Ovary (tissue), 3 donors: ENCODE measurements around the gene PDE6D.

Source experiments
- CTCF ChIP-seq, 3 donors: fragments of 450-650 bp in 2 of 3; fragments of 200-600 bp in 1 of 3; IDR thresholded peaks; one replicate each; pipeline versions ENCODE4 v1.5.1 to v1.8.0; 2016 to 2022; ENCODE audit warnings: antibody characterized with exemption in 3 of 3, mild to moderate bottlenecking in 1 of 3
- POLR2A ChIP-seq: fragments of 450-650 bp; IDR thresholded peaks from one replicate; pipeline ENCODE4 v1.6.1; 2017; ENCODE audit warnings: antibody characterized with exemption, mild to moderate bottlenecking, moderate library complexity
- donor health status: DM: no; HTN: no; CAD: no.

DNA sequence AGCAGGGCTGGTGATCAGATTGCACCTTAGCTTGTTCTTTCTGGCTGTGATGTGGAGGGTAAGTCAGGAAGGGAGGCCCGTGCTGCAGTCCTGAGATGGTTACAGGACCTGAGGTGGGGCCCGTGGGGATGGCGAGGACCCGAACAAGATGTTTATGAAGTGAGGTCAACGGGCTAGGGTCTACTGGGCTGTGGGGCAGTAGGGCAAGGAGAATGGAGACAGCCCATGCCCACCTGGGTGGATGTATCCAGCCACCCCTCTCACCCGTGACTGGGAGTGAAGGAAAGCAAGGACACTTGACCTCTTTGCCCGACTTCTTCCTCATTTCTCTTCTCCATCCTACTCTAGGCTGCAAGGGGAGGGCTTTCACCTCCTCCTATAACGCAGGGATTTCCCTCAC, 54.8 kb downstream of the PDE6D start:
- no peak for TF ChIP-seq CTCF (IDR thresholded peaks at IDR 0.05)
- TF ChIP-seq POLR2A: no peak
